ENCODE measurements around the gene DNAH1. TPM values are rescaled to one million over a fixed set of nuclear protein-coding genes. Genes with fewer than 3 reads are reported as not detected.
"Not testable (repeated sequence)": the region's sequence is repeated elsewhere in the genome, so short reads cannot be mapped to it uniquely, and the experiment has no call there.

DNAH1 gene
- total and polyA plus RNA-seq, 2 donors from 2014 or later = 1.7 to 12.1 TPM

GRCh38 chr3:52331906-52332305, 15.8 kb downstream of the DNAH1 start:
- Histone ChIP-seq H3K9ac (ENCODE audit: low read length in 3 of 3) (no peak overlapping the region), H3K27me3 (ENCODE audit: control insufficient read depth, insufficient read depth, low read length) (no peaks in the 10 kb centered on the region), H3K4me3 (ENCODE audit: low read length in 3 of 3) (no peak overlapping the region), H3K9me3 (ENCODE audit: control insufficient read depth in 2 of 3, insufficient read depth in 1 of 3, low read length in 3 of 3) (no peaks in the 10 kb centered on the region), H3K36me3 (ENCODE audit: control insufficient read depth in 2 of 3, insufficient read depth in 3 of 3, low read length in 3 of 3) (peaks cover 0 to 7% (median 0%) of the 10 kb centered on the region in 3 donors), H3K4me1 (ENCODE audit: control insufficient read depth in 2 of 3, insufficient read depth in 2 of 3, low read depth in 1 of 3, low read length in 3 of 3) (no peaks in the 10 kb centered on the region), H3K27ac (ENCODE audit: low read depth in 2 of 2, low read length in 2 of 2) (no peak overlapping the region)
- FAIRE-seq (no peak), DNase-seq (peak in 1 of 5 donors; percentile 52)
- intact Hi-C loops (cut with DNase I) = no loop called here
- TF ChIP-seq CTCF (IDR thresholded peaks at IDR 0.05; ENCODE audit: borderline replicate concordance, extremely low read depth, insufficient read depth) = no peak

GRCh38 chr3:52333869-52334557, 17.9 kb downstream of the DNAH1 start:
- peaks cover 0 to 7% (median 2%) of the 10 kb centered on the region in 3 donors for H3K36me3 ChIP-seq (ENCODE audit: control insufficient read depth in 2 of 3, insufficient read depth in 3 of 3, low read length in 3 of 3)
- intact Hi-C loops (cut with DNase I) = no loop called here
- no peak overlapping the region for H3K27ac ChIP-seq (ENCODE audit: low read depth in 2 of 2, low read length in 2 of 2)
- TF ChIP-seq CTCF (IDR thresholded peaks at IDR 0.05; ENCODE audit: borderline replicate concordance, extremely low read depth, insufficient read depth) = no peak
- H3K9me3 ChIP-seq (ENCODE audit: control insufficient read depth in 2 of 3, insufficient read depth in 1 of 3, low read length in 3 of 3) = no peaks in the 10 kb centered on the region
- H3K4me1 ChIP-seq (ENCODE audit: control insufficient read depth in 2 of 3, insufficient read depth in 2 of 3, low read depth in 1 of 3, low read length in 3 of 3) = no peaks in the 10 kb centered on the region
- no peak overlapping the region for H3K9ac ChIP-seq (ENCODE audit: low read length in 3 of 3)
- DNase-seq (no peak), FAIRE-seq (no peak)
- H3K27me3 ChIP-seq (ENCODE audit: control insufficient read depth, insufficient read depth, low read length) = no peaks in the 10 kb centered on the region
- no peak overlapping the region for H3K4me3 ChIP-seq (ENCODE audit: low read length in 3 of 3)

GRCh38 chr3:52338131-52338530, 22.0 kb downstream of the DNAH1 start:
- FAIRE-seq; H3K9ac ChIP-seq (ENCODE audit: low read length in 3 of 3); H3K27ac ChIP-seq (ENCODE audit: low read depth in 2 of 2, low read length in 2 of 2); H3K4me3 ChIP-seq (ENCODE audit: low read length in 3 of 3); H3K4me1 ChIP-seq (ENCODE audit: control insufficient read depth in 2 of 3, insufficient read depth in 2 of 3, low read depth in 1 of 3, low read length in 3 of 3); H3K27me3 ChIP-seq (ENCODE audit: control insufficient read depth, insufficient read depth, low read length); H3K9me3 ChIP-seq (ENCODE audit: control insufficient read depth in 2 of 3, insufficient read depth in 1 of 3, low read length in 3 of 3); intact Hi-C loops (cut with DNase I); DNase-seq: not testable (repeated sequence)
- peaks cover 0 to 13% (median 2%) of the 10 kb centered on the region in 3 donors for H3K36me3 ChIP-seq (ENCODE audit: control insufficient read depth in 2 of 3, insufficient read depth in 3 of 3, low read length in 3 of 3)

- intact Hi-C loops (cut with DNase I) = loop anchor here (10.0 kb wide), 1 partner anchor 115 kb away; the partner anchor contains the start of gene TLR9
- H3K9ac ChIP-seq (ENCODE audit: low read length in 3 of 3) = no peak overlapping the region
- H3K9me3 ChIP-seq (ENCODE audit: control insufficient read depth in 2 of 3, insufficient read depth in 1 of 3, low read length in 3 of 3) = no peaks in the 10 kb centered on the region
- peaks cover 0 to 10% (median 3%) of the 10 kb centered on the region in 3 donors for H3K36me3 ChIP-seq (ENCODE audit: control insufficient read depth in 2 of 3, insufficient read depth in 3 of 3, low read length in 3 of 3)
- H3K27ac ChIP-seq (ENCODE audit: low read depth in 2 of 2, low read length in 2 of 2) = no peak overlapping the region
- peak; percentile 83 for TF ChIP-seq CTCF (IDR thresholded peaks at IDR 0.05; ENCODE audit: borderline replicate concordance, extremely low read depth, insufficient read depth)
- no peaks in the 10 kb centered on the region for H3K27me3 ChIP-seq (ENCODE audit: control insufficient read depth, insufficient read depth, low read length)
- DNase-seq (peak in 3 of 5 donors; percentile 68 to 96 (median 86)), FAIRE-seq (no peak)
- no peaks in the 10 kb centered on the region for H3K4me1 ChIP-seq (ENCODE audit: control insufficient read depth in 2 of 3, insufficient read depth in 2 of 3, low read depth in 1 of 3, low read length in 3 of 3)
- no peak overlapping the region for H3K4me3 ChIP-seq (ENCODE audit: low read length in 3 of 3)
These were observed 23.5 kb downstream of the DNAH1 start for GRCh38 chr3:52339612-52340011.
